Lung (tissue), 12 donors: ENCODE measurements around the gene PADI1. TPM values are rescaled to one million over a fixed set of nuclear protein-coding genes. Genes with fewer than 3 reads are reported as not detected.

ENCODE experiments used
- ATAC-seq: fragments of 200-7000 bp; cut with Tn5 transposase; one replicate; pipeline ENCODE4 v1.9.1; 2020; ENCODE audit warnings: moderate number of reproducible peaks; ENCODE audit not compliant: insufficient read depth, low FRiP score
- DNase-seq, 3 donors: peaks; one replicate each; pipeline ENCODE4 v3.0.0-alpha.2; 2013 to 2017
- H3K27ac ChIP-seq, 2 donors: one replicate each; pipeline ENCODE4 v1.5.1; 2013; ENCODE audit warnings: mild to moderate bottlenecking in 2 of 2, moderate library complexity in 2 of 2, control low read depth in 1 of 2, inconsistent platforms in 1 of 2, low read depth in 1 of 2, low read length in 1 of 2
- H3K27me3 ChIP-seq, 3 donors: one replicate each; pipeline ENCODE4 v1.5.1; 2013; ENCODE audit warnings: low read length in 2 of 3; ENCODE audit not compliant: control insufficient read depth in 3 of 3, insufficient read depth in 3 of 3
- H3K36me3 ChIP-seq, 4 donors: one replicate each; pipeline ENCODE4 v1.5.1; 2013; ENCODE audit warnings: low read length in 4 of 4, mild to moderate bottlenecking in 1 of 4, moderate library complexity in 1 of 4; ENCODE audit not compliant: control insufficient read depth in 4 of 4, insufficient read depth in 4 of 4
- H3K4me1 ChIP-seq, 5 donors: one replicate each; pipeline ENCODE4 v1.5.1; 2013; ENCODE audit warnings: low read length in 5 of 5, mild to moderate bottlenecking in 2 of 5, moderate library complexity in 1 of 5; ENCODE audit not compliant: control insufficient read depth in 5 of 5, insufficient read depth in 5 of 5
- H3K4me3 ChIP-seq: one replicate; pipeline ENCODE4 v1.5.1; 2013; ENCODE audit warnings: mild to moderate bottlenecking, control low read depth, moderate library complexity
- H3K9ac ChIP-seq, 2 donors: one replicate each; pipeline ENCODE4 v1.5.1; 2013; ENCODE audit warnings: low read length in 2 of 2, control low read depth in 1 of 2; ENCODE audit not compliant: insufficient read depth in 1 of 2
- H3K9me3 ChIP-seq, 4 donors: one replicate each; pipeline ENCODE4 v1.5.1; 2013; ENCODE audit warnings: low read length in 3 of 4, mild to moderate bottlenecking in 1 of 4, moderate library complexity in 1 of 4; ENCODE audit not compliant: control insufficient read depth in 4 of 4, insufficient read depth in 3 of 4
- WGBS, 2 donors: extraction: QIAGEN DNeasy Blood & Tissue Kit; methylation state at CpG; one replicate each; pipeline ENCODE4 v1.1.7; 2013; 5-methylcytosine and 5-hydroxymethylcytosine counted together
- polyA plus RNA-seq, 2 donors: library from polyadenylated mRNA; stranded (reverse); fragments of 200-250 nt; gene quantifications; one replicate each; pipeline ENCODE4 v1.2.1, GENCODE V29; 2013
- total RNA-seq, 2 donors: library from RNA; depleted of rRNA in 1 of 2; stranded (reverse); fragments of >200 nt in 1 of 2; gene quantifications; one replicate each; pipeline ENCODE4 v1.2.1, GENCODE V29; 2014 to 2021
- TF ChIP-seq, protein P1 (sequence below): IDR thresholded peaks from 2 replicates; pipeline ENCODE4 v1.5.1; 2012; ENCODE audit warnings: mild to moderate bottlenecking; ENCODE audit errors: control extremely low read depth, extremely low read depth
- donor health status: control.
- donor health status: control.
- donor health status: Bipolar disorder and iron deficiency.
- donor health status: healthy.
- donor health status: DM: yes; HTN: yes; CAD: no.

The PADI1 gene
- total and polyA plus RNA-seq, 4 donors: 0.09 to 0.35 TPM; not detected in 2

DNA sequence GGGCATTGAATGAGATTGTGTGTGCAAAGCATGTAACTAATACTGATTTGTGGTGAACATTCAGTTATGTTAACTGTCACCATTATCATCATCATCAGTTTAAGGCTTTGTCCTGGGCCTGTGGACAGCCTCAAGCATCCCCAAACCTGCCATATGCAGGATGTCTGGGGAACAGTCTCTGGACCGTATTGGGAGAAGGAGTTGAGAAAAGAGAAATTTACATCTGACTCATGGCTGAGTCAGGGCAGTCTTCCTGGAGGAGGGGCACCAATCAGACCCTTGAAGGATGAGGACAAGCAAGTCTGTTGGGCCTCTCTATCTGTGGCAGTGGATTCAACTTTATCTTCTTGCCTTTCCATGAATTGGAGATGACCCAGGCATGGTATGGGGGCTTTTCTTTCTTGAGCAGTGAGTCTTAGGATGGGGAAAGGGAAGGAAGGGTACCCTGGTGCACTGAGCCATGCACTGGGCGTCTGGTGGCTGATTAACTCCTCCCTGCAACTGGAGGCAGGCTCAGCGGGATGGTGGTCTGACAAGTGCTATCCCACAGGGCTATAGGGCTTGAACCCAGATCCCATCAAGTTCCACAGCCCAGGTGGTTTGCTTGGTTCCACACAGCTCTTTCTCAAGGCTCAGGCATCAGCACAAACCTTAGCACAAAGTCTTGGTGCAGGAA is 46.9 kb downstream of the PADI1 start:
- WGBS, 2 donors: 51 to 69% methylated on average over 3 of the region's 3 CpGs
- Histone ChIP-seq H3K27ac (no peak overlapping the region), H3K4me1 (no peaks in the 10 kb centered on the region), H3K9me3 (peaks cover 0 to 3% (median 0%) of the 10 kb centered on the region in 4 donors), H3K4me3 (no peak overlapping the region), H3K27me3 (no peaks in the 10 kb centered on the region), H3K36me3 (no peaks in the 10 kb centered on the region), H3K9ac (no peak overlapping the region)
- TF ChIP-seq, protein P1, sequence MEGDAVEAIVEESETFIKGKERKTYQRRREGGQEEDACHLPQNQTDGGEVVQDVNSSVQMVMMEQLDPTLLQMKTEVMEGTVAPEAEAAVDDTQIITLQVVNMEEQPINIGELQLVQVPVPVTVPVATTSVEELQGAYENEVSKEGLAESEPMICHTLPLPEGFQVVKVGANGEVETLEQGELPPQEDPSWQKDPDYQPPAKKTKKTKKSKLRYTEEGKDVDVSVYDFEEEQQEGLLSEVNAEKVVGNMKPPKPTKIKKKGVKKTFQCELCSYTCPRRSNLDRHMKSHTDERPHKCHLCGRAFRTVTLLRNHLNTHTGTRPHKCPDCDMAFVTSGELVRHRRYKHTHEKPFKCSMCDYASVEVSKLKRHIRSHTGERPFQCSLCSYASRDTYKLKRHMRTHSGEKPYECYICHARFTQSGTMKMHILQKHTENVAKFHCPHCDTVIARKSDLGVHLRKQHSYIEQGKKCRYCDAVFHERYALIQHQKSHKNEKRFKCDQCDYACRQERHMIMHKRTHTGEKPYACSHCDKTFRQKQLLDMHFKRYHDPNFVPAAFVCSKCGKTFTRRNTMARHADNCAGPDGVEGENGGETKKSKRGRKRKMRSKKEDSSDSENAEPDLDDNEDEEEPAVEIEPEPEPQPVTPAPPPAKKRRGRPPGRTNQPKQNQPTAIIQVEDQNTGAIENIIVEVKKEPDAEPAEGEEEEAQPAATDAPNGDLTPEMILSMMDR: no peak
- DNase-seq: no peak
- no peak for ATAC-seq

DNA sequence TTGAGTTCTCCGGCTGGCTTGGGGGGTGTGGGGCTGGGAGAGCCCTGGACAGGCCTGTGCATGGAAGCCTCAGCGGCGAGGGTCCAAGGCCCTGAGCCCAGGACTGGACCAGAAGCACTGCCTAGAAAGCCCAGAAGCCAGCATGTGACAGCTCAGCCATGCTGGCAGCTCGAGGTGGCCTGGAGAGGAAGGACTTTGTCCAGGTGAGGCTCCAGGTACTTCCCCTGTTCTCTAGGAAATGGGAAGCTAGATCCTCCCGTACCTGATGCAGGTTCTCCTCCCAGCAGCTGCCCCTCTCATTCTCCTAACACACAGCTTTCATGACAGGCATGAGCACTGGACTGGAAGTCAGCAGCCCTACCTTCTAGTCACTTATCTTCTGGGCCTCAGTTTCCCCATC is 50.4 kb downstream of the PADI1 start:
- H3K27ac ChIP-seq: no peak overlapping the region
- peaks cover 0 to 3% (median 0%) of the 10 kb centered on the region in 4 donors for H3K9me3 ChIP-seq
- TF ChIP-seq, protein P1: no peak
- no peak overlapping the region for H3K4me3 ChIP-seq
- ATAC-seq (no peak), DNase-seq (no peak)
- 79 to 90% methylated on average over 5 of the region's 5 CpGs for WGBS, 2 donors
- H3K36me3 ChIP-seq: no peaks in the 10 kb centered on the region
- no peaks in the 10 kb centered on the region for H3K4me1 ChIP-seq
- no peak overlapping the region for H3K9ac ChIP-seq
- no peaks in the 10 kb centered on the region for H3K27me3 ChIP-seq

DNA sequence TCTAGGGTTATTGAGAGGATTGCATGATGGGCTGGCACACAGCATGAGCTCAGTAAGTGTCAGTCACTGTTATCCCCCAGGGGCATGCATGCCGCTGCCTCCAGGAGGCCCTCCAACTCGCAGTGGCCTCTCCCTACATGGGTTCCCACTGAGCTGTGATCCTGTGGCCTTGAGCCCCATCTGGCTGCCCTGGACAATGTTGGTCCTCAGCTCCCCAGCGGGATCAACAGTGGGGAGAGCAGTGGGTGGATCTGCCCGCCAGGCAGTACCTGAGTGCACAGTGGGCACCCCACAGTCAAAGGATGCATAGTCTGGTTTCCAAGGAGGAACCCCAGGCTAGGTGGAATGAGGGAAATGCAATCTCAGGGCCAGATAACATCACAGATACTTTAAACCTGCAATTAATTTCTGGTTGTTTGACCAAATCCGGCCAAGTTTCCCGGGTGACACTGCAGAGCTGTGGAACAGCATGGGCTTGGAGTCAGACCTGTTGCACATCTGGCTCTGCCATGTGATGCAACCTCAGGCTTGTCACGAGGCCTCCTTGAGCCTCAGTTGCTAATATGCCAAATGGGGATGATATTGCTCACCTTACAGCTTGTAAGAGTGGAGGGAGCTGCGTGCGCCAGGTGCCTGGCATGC is 53.3 kb downstream of the PADI1 start:
- Histone ChIP-seq H3K27me3 (no peaks in the 10 kb centered on the region), H3K27ac (no peak overlapping the region), H3K4me3 (no peak overlapping the region), H3K36me3 (no peaks in the 10 kb centered on the region), H3K4me1 (no peaks in the 10 kb centered on the region), H3K9me3 (peaks cover 0 to 3% (median 0%) of the 10 kb centered on the region in 4 donors), H3K9ac (no peak overlapping the region)
- DNase-seq (no peak), ATAC-seq (no peak)
- WGBS, 2 donors: 78 to 83% methylated on average over 9 of the region's 9 CpGs
- TF ChIP-seq, protein P1: no peak
